GM19463 (cell line): Measurements from ENCODE around the gene PCBD1.
A peak's percentile ranks its signal among the peaks of the same experiment; 100 is the strongest.
"Not testable (repeated sequence)": the region's sequence is repeated elsewhere in the genome, so short reads cannot be mapped to it uniquely, and the experiment has no call there.

Source experiments
- ATAC-seq: cut with Tn5 transposase; IDR thresholded peaks from one replicate; pipeline ENCODE4 v1.9.1; 2021; ENCODE audit warnings: mild to moderate bottlenecking, moderate library complexity; ENCODE audit not compliant: unreplicated experiment

PCBD1 gene

DNA sequence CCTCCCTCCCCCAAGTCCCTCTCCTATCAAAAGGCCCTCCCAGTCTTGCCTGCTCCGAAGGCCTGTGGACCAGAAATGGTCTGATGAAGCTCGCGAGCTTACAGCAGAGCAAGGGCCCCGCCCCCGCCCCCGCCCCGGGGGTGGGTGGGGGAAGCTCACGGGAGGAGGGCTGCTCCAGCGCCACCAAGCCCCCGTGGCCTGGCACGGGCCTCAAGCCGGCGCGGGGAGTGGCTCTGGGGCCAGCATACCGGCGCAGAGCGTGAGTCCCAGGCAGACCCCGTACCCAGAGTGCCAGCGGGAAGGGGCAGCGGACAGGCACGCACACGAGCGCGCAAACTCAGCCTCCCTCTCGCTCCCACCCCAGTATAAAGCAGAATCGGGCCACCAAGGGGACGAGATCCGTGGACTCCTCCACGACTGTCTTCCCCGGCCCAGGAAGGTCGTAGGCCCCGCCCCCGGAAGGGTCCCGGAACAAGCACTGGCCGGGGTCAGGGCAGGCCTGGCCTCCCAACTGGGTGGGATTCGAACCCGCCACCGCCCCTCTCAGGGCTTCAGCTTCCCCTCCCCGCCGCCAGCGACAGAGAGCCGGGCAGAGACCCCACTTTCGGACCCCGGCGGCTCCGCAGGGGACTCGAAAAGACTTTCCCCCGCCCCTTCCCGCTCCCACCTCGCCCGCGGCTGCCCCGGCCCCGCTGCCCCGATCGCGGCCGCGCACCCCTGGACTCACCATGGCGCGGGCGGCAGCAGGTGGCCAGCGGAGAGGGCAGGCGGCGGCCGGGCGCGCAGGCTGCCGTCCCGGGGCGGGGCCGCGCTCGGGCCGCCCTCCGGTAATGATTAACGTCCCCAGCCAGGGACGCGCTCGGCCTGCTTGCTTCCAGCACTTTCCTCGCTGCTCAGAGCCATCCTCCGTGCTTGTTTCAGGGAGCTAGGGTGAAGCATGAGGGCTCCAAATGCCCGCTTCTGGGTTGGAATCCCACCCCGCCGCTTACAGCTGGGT is at the start of gene PCBD1:
PCBD1 (minus strand) TSS at position 762 of the 997 bp plus-strand sequence; CDS start at position 730, 32 bp downstream.
- ATAC-seq, result peak; percentile 81

DNA sequence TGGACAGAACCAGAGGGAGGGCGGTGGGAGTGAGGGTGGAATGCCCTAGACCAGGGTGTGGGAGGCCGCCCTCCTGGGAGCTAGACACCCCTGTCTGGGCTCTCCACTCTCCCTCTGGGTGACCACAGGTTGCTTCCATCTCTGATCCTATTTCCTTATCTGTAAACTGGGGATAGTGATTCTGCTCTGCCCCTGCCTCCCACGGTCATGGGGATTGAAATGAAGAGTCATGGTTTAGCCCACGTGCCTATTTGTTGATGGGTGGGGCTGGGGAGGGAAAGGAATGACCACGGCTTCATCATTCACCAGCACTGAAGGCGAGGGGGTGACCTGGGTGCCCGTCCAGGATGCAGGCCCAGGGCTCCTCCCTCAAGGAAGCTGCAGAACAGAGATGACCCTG is 49.3 kb upstream of the PCBD1 start:
- ATAC-seq, result no peak

DNA sequence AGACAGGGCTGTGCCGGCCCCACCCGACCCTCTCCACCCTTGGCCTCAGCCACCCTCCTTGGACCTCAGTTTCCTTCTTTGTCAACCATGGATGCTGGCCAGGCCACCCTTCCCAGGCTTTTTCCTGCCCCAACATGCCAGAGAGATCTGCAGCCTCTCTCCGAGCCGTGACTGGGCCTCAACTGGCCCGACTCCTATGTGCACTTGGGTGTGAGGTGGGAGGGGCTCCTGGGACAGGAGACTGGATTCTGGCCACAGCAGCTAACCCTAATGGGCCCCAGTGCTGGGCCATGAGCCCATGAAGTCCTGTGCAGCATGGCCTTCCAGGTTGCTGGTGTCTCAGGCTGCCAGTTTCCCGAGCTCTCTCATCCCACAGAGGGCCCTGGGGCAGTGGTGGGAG is 47.7 kb upstream of the PCBD1 start:
- no peak for ATAC-seq

DNA sequence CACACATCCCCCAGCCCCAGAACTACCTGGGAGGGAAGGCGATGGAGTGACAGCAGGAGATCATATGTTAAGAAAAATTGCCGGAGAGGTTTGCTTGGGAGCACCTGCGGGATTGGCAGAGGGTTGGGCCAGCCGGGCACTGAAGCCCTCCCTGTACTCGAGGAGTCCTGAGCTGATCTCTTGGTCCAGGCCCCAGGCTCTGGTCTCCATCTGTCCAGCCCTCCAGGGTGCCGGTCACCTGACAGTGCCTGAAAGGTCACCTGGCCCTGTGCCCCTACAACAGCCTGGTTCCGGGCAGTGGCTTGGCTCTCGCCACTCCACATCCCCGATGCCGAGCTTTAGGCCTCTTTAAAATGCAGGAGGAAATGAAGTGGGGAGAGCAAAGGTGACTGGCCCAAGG is 47.3 kb upstream of the PCBD1 start:
- ATAC-seq, result no peak

DNA sequence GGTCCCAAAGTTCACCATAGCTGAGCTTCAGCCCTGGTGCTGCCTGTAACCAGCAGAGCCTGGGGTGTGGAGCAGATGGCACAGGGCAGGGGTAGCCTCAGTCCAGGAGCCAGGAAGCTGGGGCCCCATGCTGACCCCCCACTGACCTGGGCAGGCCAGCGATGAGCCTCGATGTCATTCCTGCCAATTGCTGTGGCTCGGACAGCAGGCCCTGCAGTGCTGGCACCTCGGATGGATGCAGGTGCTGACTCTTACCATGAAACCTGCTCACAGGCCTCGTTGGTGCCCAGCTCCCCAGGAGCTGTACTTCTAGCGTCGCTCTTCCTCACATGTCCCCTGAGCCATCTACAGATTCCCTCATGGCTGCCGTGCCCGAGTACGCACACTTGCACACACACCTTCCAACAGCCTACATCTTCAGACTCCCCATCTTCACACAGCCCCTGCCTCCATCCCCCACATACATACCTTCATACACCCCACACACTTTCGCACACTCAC is 46.8 kb upstream of the PCBD1 start:
- no peak for ATAC-seq

DNA sequence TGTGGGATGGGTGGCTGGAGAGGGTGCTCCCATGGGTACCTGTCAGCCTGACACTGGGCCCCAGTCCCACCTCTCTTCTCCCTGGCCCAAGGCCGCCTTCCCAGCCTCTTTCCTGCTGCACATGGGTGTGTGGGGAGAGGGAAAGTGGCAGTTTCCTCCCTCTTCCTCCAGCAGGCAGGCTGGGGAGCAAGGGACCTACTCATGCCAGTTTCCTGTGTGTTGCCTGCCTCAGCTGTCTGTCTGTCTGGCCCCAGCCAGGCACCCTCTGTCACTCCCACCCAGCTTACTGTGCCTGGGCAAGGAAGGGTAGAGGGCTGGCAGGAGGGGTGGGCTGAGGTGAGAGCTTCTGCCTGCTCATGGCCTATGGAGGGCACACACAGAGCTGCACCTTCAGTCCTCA is 46.3 kb upstream of the PCBD1 start:
- no peak for ATAC-seq

DNA sequence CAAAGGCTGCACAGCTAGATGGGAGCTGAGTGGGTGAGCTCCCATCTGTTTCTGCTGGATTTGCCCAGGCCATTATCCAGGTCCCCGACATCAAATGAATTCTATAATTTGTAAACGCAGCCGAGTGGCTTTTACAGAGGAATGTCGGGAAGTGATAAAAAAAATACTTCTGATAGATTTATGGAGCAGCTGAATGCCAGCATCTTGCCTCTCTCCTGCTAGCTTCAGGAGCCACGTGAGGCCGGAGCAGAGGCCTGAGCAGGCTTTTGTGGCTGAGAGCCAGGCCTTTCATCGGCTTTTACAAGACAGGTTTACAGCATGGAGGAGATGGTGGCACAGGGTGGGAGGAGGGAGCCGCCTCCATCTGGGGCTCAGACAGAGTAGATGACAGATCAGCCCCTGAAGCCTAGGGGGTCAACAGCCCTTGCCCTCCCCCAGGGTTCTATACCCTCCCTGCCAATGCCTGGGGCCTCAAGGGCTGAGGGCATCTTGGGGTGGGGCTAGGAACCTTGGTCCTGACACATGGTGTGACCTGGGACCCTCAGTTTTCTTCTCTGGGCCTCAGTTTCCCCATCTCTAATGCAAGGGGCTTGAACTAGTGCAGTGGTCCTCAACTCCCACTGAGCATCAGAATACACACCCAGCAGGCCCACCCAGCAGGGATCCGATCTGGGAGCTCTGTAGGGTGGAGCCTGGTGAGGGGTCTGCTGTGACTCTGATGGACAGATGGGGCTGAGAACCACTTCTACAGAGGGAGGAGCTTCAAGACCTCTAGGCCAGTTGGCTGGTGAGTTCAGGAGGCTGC is 44.2 kb upstream of the PCBD1 start:
- ATAC-seq, result no peak

DNA sequence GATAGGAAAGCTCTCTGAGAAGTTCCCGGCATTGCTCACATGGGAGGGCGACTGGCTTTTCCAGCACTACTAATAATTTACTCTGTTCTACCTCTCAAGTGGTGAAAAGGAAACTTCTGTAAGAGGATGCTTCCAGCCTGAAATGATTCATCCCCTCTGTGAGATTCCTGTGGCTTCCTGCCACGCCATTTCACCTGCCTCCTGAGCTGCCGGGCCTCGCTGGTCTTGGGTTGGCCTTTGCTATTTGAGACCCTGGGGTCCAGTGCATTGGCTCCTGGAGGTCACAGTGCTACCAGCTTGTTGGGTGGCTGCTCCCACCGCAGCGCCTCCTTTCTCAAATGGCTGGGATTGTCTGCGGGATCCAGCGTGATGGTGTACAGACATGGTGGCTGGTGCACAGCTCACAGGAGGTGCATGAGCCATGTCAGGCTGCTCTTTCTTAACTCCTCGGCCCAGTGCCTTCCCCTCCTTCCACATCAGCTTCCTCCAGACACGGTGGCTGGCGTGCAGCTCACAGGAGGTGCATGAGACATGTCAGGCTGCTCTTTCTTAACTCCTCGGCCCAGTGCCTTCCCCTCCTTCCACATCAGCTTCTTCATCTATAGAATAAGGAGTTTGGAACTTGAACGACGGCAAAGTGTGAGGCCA is 42.9 kb upstream of the PCBD1 start:
- ATAC-seq, result no peak

DNA sequence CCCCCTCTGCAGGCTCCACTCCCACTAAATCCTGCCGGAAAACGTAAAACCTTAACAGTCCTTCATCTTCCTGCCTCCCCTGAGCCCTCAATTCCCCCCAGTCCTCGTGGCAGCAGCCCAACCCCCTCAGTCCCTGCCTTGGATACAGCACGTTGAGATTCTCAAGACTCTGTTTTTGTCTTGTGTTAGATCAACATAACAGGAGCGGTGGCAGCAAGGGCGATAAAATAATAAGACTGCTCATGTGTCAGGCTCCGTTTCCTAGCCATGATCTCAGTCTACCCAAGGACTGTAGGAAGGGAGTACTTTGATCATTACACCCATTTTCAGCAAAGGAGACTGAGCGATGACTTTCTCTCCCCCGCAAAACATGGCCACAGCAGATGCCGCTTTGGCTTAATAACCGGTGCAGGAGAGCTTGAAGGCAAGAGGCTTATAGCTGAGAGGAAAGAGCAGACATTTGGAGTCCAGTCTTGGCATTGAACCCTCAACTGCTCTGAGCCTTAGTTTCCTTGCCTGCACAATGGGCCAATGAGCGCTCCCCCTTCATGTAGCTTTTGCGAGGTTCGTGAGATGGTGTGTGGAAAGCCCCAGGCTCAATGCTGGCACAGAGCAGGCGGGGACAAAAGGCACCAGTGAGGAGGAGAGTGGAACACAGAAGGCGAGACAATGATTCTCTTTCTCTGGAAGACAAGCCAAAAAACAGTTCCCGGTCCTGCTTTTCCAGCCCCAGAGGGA is 42.1 kb upstream of the PCBD1 start:
- no peak for ATAC-seq

DNA sequence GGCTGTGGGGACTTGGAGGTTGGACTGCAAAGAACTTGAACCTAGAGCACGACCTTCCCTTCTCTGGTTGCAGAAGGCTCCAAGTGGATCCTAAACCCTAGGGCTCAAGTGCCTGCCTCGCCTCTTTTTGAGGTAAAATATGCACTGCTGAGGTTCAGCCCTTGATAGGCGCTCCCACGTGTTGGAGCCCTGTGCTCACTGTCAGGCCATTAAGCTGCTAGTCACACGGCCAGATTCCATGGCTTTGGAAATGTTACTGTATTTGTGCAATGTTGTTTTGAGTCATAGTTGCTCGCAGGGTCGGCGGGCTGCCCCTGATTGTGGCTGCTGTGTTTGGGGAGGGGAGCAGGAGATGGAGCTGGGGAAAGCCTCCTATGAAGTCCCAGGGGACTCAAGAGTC is 39.8 kb upstream of the PCBD1 start:
- ATAC-seq, result no peak

DNA sequence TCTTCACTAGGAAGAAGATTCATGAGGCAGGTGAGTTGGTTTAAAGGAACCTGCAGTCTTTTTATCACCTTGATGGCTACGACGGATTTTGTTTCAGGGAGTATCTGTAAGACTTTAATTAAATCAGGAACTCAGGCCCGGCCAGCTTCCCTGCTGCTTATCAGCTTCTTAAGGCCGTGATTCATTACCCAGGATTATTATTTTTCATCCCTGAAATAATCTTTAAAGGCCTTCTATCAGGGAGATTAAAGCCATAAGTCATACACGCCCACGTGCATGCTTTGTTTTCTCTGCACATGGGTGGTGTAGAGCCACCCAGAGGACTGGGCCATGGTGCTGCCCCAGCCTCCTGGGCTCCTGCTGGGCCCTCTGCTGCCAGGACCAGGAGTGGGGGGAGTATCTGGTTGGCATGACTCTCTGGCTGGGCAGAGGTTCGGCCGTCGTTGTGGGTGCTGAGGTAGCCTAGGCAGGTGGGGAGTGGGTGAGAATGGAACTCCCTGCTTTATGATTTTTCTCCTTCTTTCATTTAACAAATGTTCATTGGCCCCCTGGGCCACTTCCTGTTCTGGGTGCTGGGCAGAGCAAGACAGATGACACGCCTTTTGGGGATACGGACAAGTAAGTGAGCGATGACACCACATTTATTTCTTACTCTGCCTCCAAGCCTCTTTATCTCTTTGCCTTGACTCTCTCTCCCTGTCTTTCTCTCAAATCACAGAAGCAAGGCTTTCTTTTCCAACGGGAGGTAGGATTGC is 39.0 kb upstream of the PCBD1 start:
- ATAC-seq, result no peak

DNA sequence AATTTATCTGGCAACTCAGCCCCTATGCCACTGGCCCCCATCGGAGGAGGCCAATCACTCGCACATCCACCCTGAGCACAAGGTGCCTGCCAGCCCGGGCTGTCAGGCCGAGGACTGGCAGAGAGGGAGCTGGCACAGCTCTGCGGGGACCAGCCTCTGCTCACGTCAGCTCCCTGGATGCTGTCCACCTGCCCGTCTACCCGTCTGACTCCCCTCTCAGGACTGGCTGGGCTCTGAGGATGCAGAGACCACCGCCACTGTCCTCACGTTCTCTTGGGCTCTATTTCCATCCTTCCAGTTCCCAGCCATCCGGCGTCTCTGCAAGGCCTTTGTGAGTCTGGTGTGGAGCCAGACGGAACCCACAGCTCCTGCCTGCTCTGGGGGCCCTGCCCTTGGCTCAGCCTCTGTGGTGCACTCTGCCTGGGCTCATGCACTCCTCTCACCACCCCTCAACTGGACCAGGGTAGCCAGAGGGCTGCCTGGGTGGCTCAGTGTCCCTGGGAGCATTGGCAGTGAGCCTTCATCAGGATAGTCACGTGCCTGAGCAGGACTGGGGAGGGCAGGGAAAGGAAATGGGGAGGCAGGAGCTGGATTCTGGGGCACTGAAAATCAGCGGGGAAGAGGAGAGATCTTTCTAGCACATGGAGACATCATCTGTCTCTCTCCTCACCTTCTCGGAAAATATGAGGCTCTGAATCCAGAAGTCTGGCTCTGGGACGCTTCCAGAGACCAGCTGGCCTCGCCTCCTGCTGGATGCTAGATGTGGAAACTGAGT is 38.0 kb upstream of the PCBD1 start:
- ATAC-seq, result no peak

DNA sequence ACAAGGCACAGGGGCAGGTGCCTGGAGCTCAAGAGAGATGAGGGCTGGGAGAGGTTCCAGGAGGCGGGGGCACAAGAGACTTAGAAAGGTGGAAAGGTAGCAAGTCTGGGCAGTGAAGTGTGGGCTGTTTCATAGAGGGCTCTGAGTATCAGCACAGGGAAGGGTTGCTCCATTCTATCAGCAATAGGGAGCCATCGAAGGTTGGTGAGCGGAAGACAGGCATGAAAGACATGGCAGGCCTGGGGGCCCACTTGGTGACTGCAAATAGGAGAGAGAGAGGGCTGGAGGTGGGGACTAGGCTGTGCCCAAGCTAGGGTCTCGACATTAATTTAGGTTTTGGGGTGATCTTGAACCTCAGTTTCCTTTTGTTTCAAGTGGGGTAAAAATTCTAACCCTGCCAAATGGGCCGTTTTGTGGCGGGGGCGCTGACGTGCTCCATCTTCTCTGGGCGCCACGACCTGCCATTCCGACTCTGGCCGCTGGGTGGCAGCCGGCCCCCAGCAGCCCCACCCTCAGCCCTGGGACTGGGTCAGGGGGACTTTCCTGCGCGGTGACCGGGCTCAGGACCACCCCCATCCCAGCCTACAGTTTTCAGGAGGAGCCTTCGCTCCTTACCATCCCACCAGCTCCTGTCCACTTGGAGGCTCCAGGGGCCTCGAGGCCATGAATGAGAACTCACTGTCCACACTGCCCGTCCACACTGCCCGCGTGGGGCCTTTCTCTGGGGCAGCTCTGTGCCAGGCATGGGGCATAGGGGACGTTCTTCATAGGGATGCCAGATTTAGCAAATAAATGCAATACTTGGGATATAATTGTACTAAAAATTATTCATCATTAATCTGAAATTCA is 37.2 kb upstream of the PCBD1 start:
- no peak for ATAC-seq

DNA sequence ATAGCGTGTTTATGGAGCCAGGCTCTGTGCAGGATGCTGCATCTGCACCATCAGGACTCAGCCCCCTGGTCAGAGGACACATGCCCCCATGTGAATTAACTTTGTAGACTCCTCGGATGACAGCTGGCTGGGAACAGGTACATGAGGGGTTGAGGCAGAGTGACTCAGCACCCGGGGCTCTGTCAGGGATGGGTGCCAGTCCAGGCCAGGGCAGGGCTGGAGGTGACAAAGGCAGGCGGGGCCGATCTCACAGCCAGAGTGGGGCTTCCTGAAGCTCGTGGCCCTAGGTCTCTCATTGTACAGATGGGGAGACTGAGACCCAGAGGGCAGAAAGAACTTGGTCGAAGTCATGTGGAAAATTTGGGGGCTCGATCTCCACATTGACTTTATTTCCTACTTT is 35.3 kb upstream of the PCBD1 start:
- ATAC-seq, result no peak

DNA sequence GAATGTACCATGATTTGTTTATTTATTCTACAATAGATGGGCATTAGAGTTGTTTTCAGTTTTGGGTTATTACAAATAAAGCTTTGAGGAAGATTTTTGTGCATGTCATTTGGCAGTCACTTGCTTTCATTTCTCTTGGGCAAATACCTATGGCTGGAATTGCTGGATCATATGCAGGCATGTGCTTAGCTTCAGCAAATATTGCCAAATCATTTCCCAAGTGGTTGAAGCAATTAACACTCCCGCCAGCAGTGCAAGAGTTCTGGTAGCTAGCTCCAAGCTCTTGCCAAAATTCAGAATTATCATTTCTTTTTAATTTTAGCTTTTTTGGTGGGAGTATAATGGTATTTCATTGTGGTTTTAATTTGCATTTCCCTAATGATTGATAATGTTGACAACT is 32.9 kb upstream of the PCBD1 start:
- ATAC-seq, result no peak

DNA sequence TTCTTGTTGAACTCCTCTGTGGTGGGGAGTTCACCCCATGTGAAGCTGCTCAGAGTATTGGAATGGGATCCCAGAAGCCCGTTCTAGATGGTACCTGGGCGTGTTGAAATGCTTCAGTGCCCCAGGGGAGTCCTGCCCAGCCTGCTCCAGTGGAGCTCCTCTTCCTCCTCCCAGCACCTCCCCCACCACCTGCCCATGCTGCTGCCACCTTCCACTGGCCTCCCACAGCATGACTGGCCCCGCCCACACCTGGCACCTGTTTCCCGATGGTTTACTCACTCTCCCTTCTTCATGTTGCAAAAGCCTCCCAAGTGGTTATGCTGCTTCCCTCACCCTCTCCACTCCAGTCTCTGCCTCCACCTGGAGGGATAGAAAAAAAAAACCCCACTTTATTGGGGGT is 32.2 kb upstream of the PCBD1 start:
- ATAC-seq, result no peak

DNA sequence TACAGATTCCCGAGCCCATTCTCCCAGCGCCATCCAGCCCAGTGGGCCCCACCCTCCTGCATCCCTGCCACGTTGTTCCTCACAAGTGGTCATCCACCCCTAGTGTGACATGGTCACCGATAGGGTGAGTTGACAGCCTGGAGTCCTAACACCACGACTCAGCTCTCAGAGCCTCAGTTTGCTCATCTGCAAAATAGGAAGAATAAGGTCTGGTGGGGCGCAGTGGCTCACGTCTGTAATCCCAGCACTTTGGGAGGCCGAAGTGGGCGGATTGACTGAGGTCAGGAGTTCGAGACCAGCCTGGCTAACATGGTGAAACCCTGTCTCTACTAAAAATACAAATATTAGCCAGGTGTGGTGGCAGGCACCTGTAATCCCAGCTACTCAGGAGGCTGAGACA is 31.5 kb upstream of the PCBD1 start:
- ATAC-seq, result not testable (repeated sequence)
